ENCODE measurements around the gene FYN. TPM values are rescaled to one million over a fixed set of nuclear protein-coding genes. Genes with fewer than 3 reads are reported as not detected.

Gene FYN
- total and polyA plus RNA-seq, 2 donors from 2014 or later = 34.5 to 52.4 TPM

DNA sequence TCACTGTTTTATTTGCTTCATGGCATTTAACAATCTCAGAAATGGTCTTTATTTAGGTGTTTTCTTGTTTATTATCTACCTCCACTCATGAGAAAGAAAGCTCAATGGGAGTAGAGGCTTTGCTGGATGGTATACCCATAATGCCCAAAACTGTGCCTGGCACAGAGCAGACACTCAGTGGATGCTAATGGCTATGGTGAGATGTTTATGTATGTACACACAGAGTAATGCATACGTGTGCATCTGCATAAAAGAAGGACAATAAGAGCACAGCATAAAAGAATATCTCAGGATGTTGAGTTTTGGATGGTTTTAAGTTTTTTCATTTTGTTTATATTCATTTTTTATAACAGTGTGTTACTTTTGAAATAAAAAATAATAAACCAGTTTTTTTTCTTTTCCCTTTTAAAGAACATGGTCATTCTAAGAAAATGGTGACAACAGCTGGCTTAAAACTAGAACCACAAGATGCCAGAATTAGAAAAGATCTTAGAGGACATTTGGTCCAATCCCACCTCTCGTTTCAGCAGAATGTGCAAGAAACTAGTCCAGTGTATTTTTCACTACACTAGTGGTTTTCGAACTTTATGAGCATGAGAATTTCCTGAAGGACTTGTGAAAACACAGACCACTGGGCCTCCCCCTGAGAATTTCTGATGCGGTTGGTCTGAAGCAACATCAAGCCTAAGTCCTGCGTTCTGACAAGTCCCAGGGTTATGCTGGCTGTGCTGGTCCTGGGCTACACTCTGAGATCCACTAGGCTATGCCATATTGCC, 131.9 kb downstream of the FYN start:
- Histone ChIP-seq H3K27me3 (ENCODE audit: control insufficient read depth, insufficient read depth, low read length) (no peaks in the 10 kb centered on the region), H3K4me1 (ENCODE audit: control insufficient read depth in 2 of 3, insufficient read depth in 2 of 3, low read depth in 1 of 3, low read length in 3 of 3) (peaks cover 0 to 6% (median 4%) of the 10 kb centered on the region in 3 donors), H3K4me3 (ENCODE audit: low read length in 3 of 3) (no peak overlapping the region), H3K9ac (ENCODE audit: low read length in 3 of 3) (no peak overlapping the region), H3K36me3 (ENCODE audit: control insufficient read depth in 2 of 3, insufficient read depth in 3 of 3, low read length in 3 of 3) (no peaks in the 10 kb centered on the region), H3K27ac (ENCODE audit: low read depth in 2 of 2, low read length in 2 of 2) (no peak overlapping the region), H3K9me3 (ENCODE audit: control insufficient read depth in 2 of 3, insufficient read depth in 1 of 3, low read length in 3 of 3) (no peaks in the 10 kb centered on the region)
- FAIRE-seq (no peak), DNase-seq (no peak)
- intact Hi-C loops (cut with DNase I) = no loop called here
- TF ChIP-seq, protein P1, sequence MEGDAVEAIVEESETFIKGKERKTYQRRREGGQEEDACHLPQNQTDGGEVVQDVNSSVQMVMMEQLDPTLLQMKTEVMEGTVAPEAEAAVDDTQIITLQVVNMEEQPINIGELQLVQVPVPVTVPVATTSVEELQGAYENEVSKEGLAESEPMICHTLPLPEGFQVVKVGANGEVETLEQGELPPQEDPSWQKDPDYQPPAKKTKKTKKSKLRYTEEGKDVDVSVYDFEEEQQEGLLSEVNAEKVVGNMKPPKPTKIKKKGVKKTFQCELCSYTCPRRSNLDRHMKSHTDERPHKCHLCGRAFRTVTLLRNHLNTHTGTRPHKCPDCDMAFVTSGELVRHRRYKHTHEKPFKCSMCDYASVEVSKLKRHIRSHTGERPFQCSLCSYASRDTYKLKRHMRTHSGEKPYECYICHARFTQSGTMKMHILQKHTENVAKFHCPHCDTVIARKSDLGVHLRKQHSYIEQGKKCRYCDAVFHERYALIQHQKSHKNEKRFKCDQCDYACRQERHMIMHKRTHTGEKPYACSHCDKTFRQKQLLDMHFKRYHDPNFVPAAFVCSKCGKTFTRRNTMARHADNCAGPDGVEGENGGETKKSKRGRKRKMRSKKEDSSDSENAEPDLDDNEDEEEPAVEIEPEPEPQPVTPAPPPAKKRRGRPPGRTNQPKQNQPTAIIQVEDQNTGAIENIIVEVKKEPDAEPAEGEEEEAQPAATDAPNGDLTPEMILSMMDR (IDR thresholded peaks at IDR 0.05; ENCODE audit: borderline replicate concordance, extremely low read depth, insufficient read depth) = no peak

DNA sequence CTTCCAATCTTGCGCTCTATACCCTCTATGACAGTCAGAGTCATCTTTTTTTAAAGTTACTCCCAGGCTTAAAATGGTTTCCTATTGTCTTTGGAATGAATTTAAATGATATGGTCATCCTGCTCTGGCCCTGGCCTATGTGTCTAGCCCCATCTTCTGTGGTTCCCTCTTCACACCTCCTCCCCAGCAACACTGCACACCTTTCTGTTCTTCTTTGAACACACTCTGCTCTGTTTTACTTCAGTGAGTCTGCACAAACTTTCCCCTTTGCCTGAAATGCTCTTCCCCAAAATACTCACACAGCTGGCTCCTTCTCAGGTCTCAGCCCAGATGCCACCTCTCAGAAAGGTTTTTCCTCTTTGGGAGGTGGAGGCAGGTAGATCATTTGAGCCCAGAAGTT, 132.7 kb downstream of the FYN start:
- DNase-seq (no peak), FAIRE-seq (no peak)
- Histone ChIP-seq H3K9ac (ENCODE audit: low read length in 3 of 3) (no peak overlapping the region), H3K27me3 (ENCODE audit: control insufficient read depth, insufficient read depth, low read length) (no peaks in the 10 kb centered on the region), H3K27ac (ENCODE audit: low read depth in 2 of 2, low read length in 2 of 2) (no peak overlapping the region), H3K9me3 (ENCODE audit: control insufficient read depth in 2 of 3, insufficient read depth in 1 of 3, low read length in 3 of 3) (no peaks in the 10 kb centered on the region), H3K4me3 (ENCODE audit: low read length in 3 of 3) (no peak overlapping the region), H3K36me3 (ENCODE audit: control insufficient read depth in 2 of 3, insufficient read depth in 3 of 3, low read length in 3 of 3) (no peaks in the 10 kb centered on the region), H3K4me1 (ENCODE audit: control insufficient read depth in 2 of 3, insufficient read depth in 2 of 3, low read depth in 1 of 3, low read length in 3 of 3) (peaks cover 0 to 6% (median 4%) of the 10 kb centered on the region in 3 donors)
- intact Hi-C loops (cut with DNase I) = no loop called here
- TF ChIP-seq, protein P1 (IDR thresholded peaks at IDR 0.05; ENCODE audit: borderline replicate concordance, extremely low read depth, insufficient read depth) = no peak

DNA sequence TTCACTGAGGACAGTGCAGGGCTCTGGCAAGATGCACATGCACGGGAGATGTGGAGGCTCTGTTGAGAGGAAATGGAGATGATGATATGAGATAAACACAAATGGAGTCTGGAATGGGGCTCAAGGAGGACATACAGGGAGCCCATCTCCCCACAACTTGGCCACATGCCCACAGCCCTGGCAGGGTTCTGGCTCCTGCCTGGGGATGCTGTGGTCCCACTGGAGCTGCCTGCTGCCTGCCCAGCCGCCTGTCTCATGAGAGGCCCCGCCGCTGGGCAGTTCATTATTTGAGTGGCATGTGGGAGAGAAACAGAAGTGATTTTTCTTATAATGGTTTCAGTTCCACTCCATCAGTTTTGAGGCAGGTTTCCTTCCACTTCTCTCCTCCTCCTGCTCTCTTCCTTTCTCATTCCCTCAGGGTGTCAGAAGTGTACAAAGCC, 134.0 kb downstream of the FYN start:
- peaks cover 0 to 8% (median 6%) of the 10 kb centered on the region in 3 donors for H3K4me1 ChIP-seq (ENCODE audit: control insufficient read depth in 2 of 3, insufficient read depth in 2 of 3, low read depth in 1 of 3, low read length in 3 of 3)
- intact Hi-C loops (cut with DNase I) = no loop called here
- H3K4me3 ChIP-seq (ENCODE audit: low read length in 3 of 3) = no peak overlapping the region
- H3K27me3 ChIP-seq (ENCODE audit: control insufficient read depth, insufficient read depth, low read length) = no peaks in the 10 kb centered on the region
- DNase-seq (no peak), FAIRE-seq (no peak)
- TF ChIP-seq, protein P1 (IDR thresholded peaks at IDR 0.05; ENCODE audit: borderline replicate concordance, extremely low read depth, insufficient read depth) = no peak
- no peak overlapping the region for H3K27ac ChIP-seq (ENCODE audit: low read depth in 2 of 2, low read length in 2 of 2)
- no peak overlapping the region for H3K9ac ChIP-seq (ENCODE audit: low read length in 3 of 3)
- no peaks in the 10 kb centered on the region for H3K36me3 ChIP-seq (ENCODE audit: control insufficient read depth in 2 of 3, insufficient read depth in 3 of 3, low read length in 3 of 3)
- no peaks in the 10 kb centered on the region for H3K9me3 ChIP-seq (ENCODE audit: control insufficient read depth in 2 of 3, insufficient read depth in 1 of 3, low read length in 3 of 3)
